Hypothalamus (tissue), 51 donors: ENCODE data around the gene NME8.
"Not testable (repeated sequence)": the region's sequence is repeated elsewhere in the genome, so short reads cannot be mapped to it uniquely, and the experiment has no call there.

Experiments
- DNase-seq, 51 donors: peaks; one replicate each; lab custom pipeline; 2025; lab: John Stamatoyannopoulos, UW

Gene NME8

GRCh38 chr7:37848297-37848696 lies at the start of gene NME8:
NME8 (plus strand) TSS chr7:37848597; CDS start chr7:37850267, 1,670 bp downstream.
- DNase-seq: no peak

- DNase-seq: no peak
Measured at GRCh38 chr7:37806152-37806551, 42.2 kb upstream of the NME8 start.

GRCh38 chr7:37812161-37812580 lies 36.2 kb upstream of the NME8 start:
- not testable (repeated sequence) for DNase-seq

- no peak for DNase-seq
Measured at GRCh38 chr7:37815671-37816371, 32.6 kb upstream of the NME8 start.

GRCh38 chr7:37816922-37817590 lies 31.3 kb upstream of the NME8 start:
- DNase-seq: no peak

- DNase-seq: no peak
Measured at GRCh38 chr7:37817591-37817960, 30.8 kb upstream of the NME8 start.

- no peak for DNase-seq
Measured at GRCh38 chr7:37817996-37818720, 30.2 kb upstream of the NME8 start.

GRCh38 chr7:37820708-37821468 lies 27.5 kb upstream of the NME8 start:
- DNase-seq: no peak

GRCh38 chr7:37822946-37823345 lies 25.5 kb upstream of the NME8 start:
- DNase-seq: no peak

- no peak for DNase-seq
Measured at GRCh38 chr7:37823557-37823956, 24.8 kb upstream of the NME8 start.

GRCh38 chr7:37825038-37825437 lies 23.4 kb upstream of the NME8 start:
- DNase-seq: no peak

- no peak for DNase-seq
Measured at GRCh38 chr7:37826825-37827224, 21.6 kb upstream of the NME8 start.

- DNase-seq: no peak
Measured at GRCh38 chr7:37831244-37831643, 17.2 kb upstream of the NME8 start.

- DNase-seq: peak in 47 of 51 donors; percentile 6 to 79 (median 41)
Measured at GRCh38 chr7:37832194-37832593, 16.2 kb upstream of the NME8 start.

- peak in 26 of 51 donors; percentile 0 to 59 (median 17) for DNase-seq
Measured at GRCh38 chr7:37833107-37833817, 15.1 kb upstream of the NME8 start.

GRCh38 chr7:37833818-37834146 lies 14.6 kb upstream of the NME8 start:
- DNase-seq: no peak

- DNase-seq: no peak
Measured at GRCh38 chr7:37853468-37853867, 5.1 kb downstream of the NME8 start.

- no peak for DNase-seq
Measured at GRCh38 chr7:37882086-37882485, 33.7 kb downstream of the NME8 start.

GRCh38 chr7:37893359-37893758 lies 45.0 kb downstream of the NME8 start:
- no peak for DNase-seq

GRCh38 chr7:37894671-37895070 lies 46.3 kb downstream of the NME8 start:
- no peak for DNase-seq
